ENCODE measurements around the gene KIAA0040.

KIAA0040 gene

GRCh38 chr1:175191659-175192058 lies 917 bp downstream of the KIAA0040 start:
- CTCF ChIA-PET: interaction anchor here (0.6 to 2.2 kb wide), 5 partner anchors 18 to 45 kb away, joined by 3 to 8 read pairs (median 4); no protein-coding TSS in a partner anchor
- TF ChIP-seq ZSCAN16 (tag by site-specific recombination; IDR thresholded peaks at IDR 0.05): no peak
- Histone ChIP-seq H3K9me3 (ENCODE audit: control insufficient read depth, insufficient read depth, low read depth, low read length) (no peaks in the 10 kb centered on the region), H3K4me1 (ENCODE audit: control insufficient read depth, insufficient read depth, low read length) (peaks cover 4% of the 10 kb centered on the region; the same call in 1 of the 2 replicates), H3K36me3 (ENCODE audit: control insufficient read depth in 2 of 2, insufficient read depth in 1 of 2, low read length in 2 of 2) (no peaks in the 10 kb centered on the region), H3K4me3 (ENCODE audit: low read depth, low read length) (peak overlapping the region; percentile 62), H3K27ac (ENCODE audit: extremely low read depth, low read depth, low read length) (peak overlapping the region; percentile 63; the same call in 1 of the 2 replicates)
- POLR2A ChIA-PET: interaction anchor here (0.6 to 1.3 kb wide), 6 partner anchors 9 to 1470 kb away, joined by 3 to 5 read pairs (median 4); no protein-coding TSS in a partner anchor

DNA sequence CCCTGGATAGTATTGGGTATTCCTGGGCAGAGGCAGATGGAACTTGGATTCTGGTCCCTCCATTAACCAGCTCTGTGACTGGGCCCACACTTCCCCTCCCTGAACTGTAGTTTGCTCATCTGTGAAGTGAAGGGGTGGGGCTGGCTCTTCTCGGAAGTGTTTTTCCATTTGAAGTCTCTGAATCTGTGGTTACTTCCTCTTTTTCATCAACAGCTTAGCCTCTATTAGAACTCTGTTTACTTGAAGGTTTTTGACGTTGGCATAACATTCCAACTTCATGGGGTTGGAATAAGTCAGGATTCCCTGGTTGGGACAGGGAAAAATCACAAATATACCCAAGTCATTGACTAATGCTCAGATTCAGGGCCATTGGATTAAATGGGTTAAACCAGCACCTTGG lies 3.6 kb downstream of the KIAA0040 start:
- Histone ChIP-seq H3K36me3 (ENCODE audit: control insufficient read depth in 2 of 2, insufficient read depth in 1 of 2, low read length in 2 of 2) (no peaks in the 10 kb centered on the region), H3K4me3 (ENCODE audit: low read depth, low read length) (no peak overlapping the region), H3K27ac (ENCODE audit: extremely low read depth, low read depth, low read length) (no peak overlapping the region), H3K4me1 (ENCODE audit: control insufficient read depth, insufficient read depth, low read length) (peaks cover 4% of the 10 kb centered on the region; the same call in 1 of the 2 replicates), H3K9me3 (ENCODE audit: control insufficient read depth, insufficient read depth, low read depth, low read length) (no peaks in the 10 kb centered on the region)
- TF ChIP-seq ZNF660 (tag by site-specific recombination; IDR thresholded peaks at IDR 0.05) (no peak), ZNF514 (tag by site-specific recombination; IDR thresholded peaks at IDR 0.05) (no peak), ZNF202 (tag by site-specific recombination; IDR thresholded peaks at IDR 0.05; ENCODE audit: borderline replicate concordance) (no peak)
- TF ChIP-seq, protein P1, sequence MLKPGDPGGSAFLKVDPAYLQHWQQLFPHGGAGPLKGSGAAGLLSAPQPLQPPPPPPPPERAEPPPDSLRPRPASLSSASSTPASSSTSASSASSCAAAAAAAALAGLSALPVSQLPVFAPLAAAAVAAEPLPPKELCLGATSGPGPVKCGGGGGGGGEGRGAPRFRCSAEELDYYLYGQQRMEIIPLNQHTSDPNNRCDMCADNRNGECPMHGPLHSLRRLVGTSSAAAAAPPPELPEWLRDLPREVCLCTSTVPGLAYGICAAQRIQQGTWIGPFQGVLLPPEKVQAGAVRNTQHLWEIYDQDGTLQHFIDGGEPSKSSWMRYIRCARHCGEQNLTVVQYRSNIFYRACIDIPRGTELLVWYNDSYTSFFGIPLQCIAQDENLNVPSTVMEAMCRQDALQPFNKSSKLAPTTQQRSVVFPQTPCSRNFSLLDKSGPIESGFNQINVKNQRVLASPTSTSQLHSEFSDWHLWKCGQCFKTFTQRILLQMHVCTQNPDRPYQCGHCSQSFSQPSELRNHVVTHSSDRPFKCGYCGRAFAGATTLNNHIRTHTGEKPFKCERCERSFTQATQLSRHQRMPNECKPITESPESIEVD (tag by site-specific recombination; IDR thresholded peaks at IDR 0.05): no peak
- POLR2A ChIA-PET: no interaction called here
- CTCF ChIA-PET: interaction anchor here (1.2 kb wide), 1 partner anchor 37 kb away, joined by 6 read pairs; no protein-coding TSS in a partner anchor

DNA sequence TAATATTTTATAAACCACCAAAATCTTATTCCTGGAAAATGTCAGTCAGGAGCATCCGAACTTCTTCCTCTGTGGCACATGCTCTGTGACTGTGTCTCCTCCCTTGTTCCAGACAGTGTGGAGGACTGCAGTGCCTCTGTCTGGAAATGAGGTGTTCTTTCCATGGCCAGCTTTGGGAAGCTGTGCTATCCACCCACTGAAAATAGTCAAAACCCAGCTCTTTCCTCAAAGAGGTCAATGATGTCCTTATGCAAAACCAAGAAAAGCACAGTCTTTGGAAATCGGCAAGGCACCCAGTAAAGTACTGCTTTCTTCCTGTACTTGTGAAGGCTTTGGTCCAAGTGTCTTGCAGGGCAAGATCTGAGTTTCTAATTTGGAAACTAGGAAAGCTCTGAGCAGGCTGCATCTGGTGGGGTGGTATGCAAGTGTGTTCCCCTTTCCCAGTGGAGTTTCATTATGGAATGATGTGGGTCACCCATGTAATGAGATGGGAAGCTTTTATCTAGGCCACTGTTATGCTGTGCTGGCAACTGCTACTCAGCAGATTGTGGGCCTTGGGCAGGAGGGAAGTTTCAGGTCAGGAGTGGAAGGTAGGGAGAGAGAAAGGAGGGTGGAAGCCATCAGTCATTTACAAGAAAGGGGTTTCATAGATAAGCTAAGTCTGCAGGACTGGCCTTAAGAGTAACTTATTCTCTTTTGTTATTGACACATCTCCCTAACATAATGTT lies 6.0 kb downstream of the KIAA0040 start:
- TF ChIP-seq ZBTB8A (tag by site-specific recombination; IDR thresholded peaks at IDR 0.05) (no peak), ZNF558 (tag by site-specific recombination; IDR thresholded peaks at IDR 0.05) (no peak), ZNF580 (tag by site-specific recombination; IDR thresholded peaks at IDR 0.05) (no peak), ZNF394 (tag by site-specific recombination; IDR thresholded peaks at IDR 0.05; ENCODE audit: borderline replicate concordance) (no peak), ZNF747 (tag by site-specific recombination; IDR thresholded peaks at IDR 0.05) (no peak), ZNF223 (tag by site-specific recombination; IDR thresholded peaks at IDR 0.05) (no peak), GLIS1 (tag by site-specific recombination; IDR thresholded peaks at IDR 0.05) (no peak), ZNF830 (tag by site-specific recombination; IDR thresholded peaks at IDR 0.05; ENCODE audit: low read depth) (no peak)

GRCh38 chr1:175185903-175186302 lies 6.7 kb downstream of the KIAA0040 start:
- ChIA-PET POLR2A (no interaction called here), CTCF (interaction anchor here (0.8 kb wide), 1 partner anchor 34 kb away, joined by 3 read pairs; no protein-coding TSS in a partner anchor)
- no peaks in the 10 kb centered on the region for H3K4me1 ChIP-seq (ENCODE audit: control insufficient read depth, insufficient read depth, low read length)
- H3K27ac ChIP-seq (ENCODE audit: extremely low read depth, low read depth, low read length): no peak overlapping the region
- H3K4me3 ChIP-seq (ENCODE audit: low read depth, low read length): no peak overlapping the region
- H3K9me3 ChIP-seq (ENCODE audit: control insufficient read depth, insufficient read depth, low read depth, low read length): no peaks in the 10 kb centered on the region
- no peaks in the 10 kb centered on the region for H3K36me3 ChIP-seq (ENCODE audit: control insufficient read depth in 2 of 2, insufficient read depth in 1 of 2, low read length in 2 of 2)
- TF ChIP-seq ZNF37A (tag by site-specific recombination; IDR thresholded peaks at IDR 0.05): no peak
- TF ChIP-seq SP2 (tag by site-specific recombination; IDR thresholded peaks at IDR 0.05): no peak
- TF ChIP-seq ZNF174 (tag by site-specific recombination; IDR thresholded peaks at IDR 0.05): no peak
- no peak for TF ChIP-seq ZNF175 (tag by site-specific recombination; IDR thresholded peaks at IDR 0.05)
- no peak for TF ChIP-seq ZNF274 (IDR thresholded peaks at IDR 0.05; ENCODE audit: low read length)
- TF ChIP-seq ZNF274 (tag by site-specific recombination; IDR thresholded peaks at IDR 0.05; ENCODE audit: borderline replicate concordance): no peak
- TF ChIP-seq, protein P2, sequence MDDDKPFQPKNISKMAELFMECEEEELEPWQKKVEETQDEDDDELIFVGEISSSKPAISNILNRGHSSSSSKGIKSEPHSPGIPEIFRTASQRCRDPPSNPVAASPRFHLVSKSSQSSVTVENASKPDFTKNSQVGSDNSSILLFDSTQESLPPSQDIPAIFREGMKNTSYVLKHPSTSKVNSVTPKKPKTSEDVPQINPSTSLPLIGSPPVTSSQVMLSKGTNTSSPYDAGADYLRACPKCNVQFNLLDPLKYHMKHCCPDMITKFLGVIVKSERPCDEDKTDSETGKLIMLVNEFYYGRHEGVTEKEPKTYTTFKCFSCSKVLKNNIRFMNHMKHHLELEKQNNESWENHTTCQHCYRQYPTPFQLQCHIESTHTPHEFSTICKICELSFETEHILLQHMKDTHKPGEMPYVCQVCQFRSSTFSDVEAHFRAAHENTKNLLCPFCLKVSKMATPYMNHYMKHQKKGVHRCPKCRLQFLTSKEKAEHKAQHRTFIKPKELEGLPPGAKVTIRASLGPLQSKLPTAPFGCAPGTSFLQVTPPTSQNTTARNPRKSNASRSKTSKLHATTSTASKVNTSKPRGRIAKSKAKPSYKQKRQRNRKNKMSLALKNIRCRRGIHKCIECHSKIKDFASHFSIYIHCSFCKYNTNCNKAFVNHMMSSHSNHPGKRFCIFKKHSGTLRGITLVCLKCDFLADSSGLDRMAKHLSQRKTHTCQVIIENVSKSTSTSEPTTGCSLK (tag by site-specific recombination; IDR thresholded peaks at IDR 0.05): no peak
- TF ChIP-seq SALL2 (tag by site-specific recombination; IDR thresholded peaks at IDR 0.05; ENCODE audit: borderline replicate concordance): no peak

More for the DNA sequence above, 6.0 kb downstream of the KIAA0040 start:
- H3K4me3 ChIP-seq (ENCODE audit: low read depth, low read length): no peak overlapping the region
- no peak overlapping the region for H3K27ac ChIP-seq (ENCODE audit: extremely low read depth, low read depth, low read length)
- no peaks in the 10 kb centered on the region for H3K9me3 ChIP-seq (ENCODE audit: control insufficient read depth, insufficient read depth, low read depth, low read length)
- H3K4me1 ChIP-seq (ENCODE audit: control insufficient read depth, insufficient read depth, low read length): peaks cover under 1% of the 10 kb centered on the region; the same call in 1 of the 2 replicates
- ChIA-PET CTCF (interaction anchor here (0.8 to 1.0 kb wide), 3 partner anchors 35 to 157 kb away, joined by 3 to 5 read pairs (median 3); no protein-coding TSS in a partner anchor), POLR2A (no interaction called here)
- H3K36me3 ChIP-seq (ENCODE audit: control insufficient read depth in 2 of 2, insufficient read depth in 1 of 2, low read length in 2 of 2): no peaks in the 10 kb centered on the region
